ENCODE measurements around the gene ATP7A. TPM values are rescaled to one million over a fixed set of nuclear protein-coding genes. Genes with fewer than 3 reads are reported as not detected.
A peak's percentile ranks its signal among the peaks of the same experiment; 100 is the strongest.
"Not testable (repeated sequence)": the region's sequence is repeated elsewhere in the genome, so short reads cannot be mapped to it uniquely, and the experiment has no call there.

ATP7A gene
- polyA plus RNA-seq, 3 donors, result 15.6 to 17.3 (median 16.1) TPM

DNA sequence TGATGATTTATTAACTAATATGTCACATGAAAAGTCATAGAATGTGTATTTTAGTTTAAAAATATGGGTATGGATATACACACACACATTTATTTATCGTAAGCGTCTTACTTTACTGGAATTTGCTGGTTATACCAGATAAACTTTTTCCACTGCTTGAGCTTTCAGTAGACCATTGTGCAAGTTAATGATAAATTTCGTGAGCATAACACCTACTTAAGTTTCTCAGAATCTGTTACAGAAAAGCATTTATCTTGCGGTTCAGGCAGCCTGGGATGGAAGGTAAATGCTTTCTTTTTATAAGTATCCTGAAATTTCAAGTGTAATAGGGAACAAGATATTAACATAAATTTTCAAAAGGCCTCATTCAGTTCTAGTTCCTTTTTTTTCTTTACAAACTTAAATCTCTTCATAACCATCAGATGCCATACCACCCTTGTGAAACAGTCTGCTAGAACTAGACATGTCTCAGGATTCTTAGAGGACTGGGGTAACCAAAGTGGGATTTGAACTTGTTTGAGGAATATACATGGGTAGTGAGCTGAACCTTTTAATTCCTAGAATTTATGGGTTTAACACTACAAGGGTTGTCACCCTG, 27.7 kb downstream of the ATP7A start:
- no peak for DNase-seq (ENCODE audit: low read depth in 3 of 3, low spot score in 2 of 3)

DNA sequence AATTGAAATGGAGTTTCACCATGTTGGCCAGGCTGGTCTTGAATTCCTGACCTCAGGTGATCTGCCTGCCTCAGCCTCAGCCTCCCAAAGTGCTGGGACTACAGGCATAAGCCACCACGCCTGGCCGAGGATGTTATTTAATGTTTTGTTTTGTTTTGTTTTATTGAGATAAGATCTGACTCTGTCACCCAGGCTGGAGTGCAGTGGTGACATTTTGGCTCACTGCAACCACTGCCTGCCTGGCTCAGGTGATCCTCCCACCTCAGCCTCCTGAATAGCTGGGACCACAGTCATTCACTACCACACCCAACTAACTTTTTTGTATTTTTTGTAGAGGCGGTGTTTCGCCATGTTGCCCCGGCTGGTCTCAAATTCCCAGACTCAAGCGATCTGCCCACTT, 34.5 kb downstream of the ATP7A start:
- DNase-seq (ENCODE audit: low read depth in 3 of 3, low spot score in 2 of 3), result not testable (repeated sequence)

DNA sequence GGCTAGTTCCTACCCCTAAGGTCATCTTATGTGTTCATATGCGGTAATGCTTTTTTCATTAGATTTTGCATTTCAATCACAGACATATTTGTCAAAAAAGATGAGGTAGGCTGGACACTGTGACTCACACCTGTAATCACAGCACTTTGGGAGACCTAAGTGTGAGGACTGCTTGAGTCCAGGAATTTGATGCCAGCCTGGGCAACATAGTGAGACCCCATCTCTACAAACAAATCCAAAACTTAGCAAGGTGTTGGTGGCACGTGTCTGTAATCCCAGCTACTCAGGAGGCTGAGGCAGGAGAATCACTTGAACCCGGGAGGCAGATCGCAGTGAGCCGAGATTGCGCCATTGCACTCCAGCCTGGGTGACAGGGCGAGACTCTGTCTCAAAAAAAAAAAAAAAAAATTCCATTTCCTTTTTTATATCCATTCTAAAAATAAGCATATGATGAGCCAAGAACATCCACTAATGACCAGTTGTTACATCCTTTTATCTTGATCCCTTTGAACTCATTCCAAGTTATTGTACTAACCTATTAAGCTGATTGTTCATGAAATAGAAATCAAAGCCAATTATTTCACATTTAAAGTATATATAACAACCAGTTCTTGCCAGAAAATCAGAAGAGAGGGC, 35.5 kb downstream of the ATP7A start:
- no peak for DNase-seq (ENCODE audit: low read depth in 3 of 3, low spot score in 2 of 3)

DNA sequence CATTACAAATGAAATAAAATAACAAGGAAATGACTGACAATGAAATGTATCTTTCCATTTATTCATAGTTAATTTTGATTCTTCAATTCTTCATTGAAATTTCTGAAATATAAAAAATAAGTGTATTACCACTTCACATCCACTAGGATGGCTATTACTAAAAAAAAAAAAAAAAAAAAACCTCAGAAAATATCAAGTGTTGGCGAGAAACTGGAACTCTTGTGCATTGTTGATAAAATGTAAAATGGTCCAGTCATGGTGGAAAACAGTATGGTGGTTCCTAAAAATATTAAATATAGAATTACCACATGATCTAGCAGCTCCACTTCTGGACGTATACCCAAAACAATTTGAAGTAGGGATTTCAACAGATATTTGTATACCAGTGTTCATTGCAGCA, 36.1 kb downstream of the ATP7A start:
- no peak for DNase-seq (ENCODE audit: low read depth in 3 of 3, low spot score in 2 of 3)

DNA sequence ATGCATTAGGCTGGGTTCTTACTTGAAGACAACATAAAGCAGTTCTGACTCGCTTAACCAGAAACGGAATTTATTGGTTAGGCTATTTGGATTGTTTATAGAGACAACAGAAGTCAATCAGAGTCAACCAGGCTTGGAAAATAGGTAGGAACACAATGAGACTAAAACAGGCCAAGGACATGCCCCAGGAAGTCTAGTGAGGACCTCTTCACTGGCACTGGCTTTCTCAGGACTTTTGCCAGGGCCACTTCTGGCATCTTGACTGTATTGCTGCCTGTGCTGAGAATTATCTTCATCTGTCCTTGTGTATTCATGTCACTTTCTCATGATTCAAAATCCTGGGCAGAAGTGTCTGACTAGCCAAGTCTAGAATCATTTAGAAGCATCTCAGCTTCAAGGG, 39.3 kb downstream of the ATP7A start:
- DNase-seq (ENCODE audit: low read depth in 3 of 3, low spot score in 2 of 3), result no peak

DNA sequence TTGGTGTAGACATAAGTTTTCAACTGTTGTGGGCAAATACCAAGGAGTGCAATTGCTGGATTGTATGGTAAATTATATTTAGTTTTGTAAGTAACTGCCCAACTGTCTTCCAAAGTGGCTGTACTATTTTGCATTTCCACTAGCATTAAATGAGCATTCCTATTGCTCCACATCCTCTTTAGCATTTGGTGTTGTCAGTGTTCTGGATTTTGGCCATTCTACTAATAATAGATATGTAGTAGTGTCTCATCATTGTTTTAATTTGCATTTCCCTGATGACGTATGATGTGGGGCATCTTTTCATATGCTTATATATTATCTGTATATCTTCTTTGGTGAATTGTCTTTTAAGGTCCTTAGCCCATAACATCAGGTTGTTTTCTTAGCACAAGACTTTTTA, 41.7 kb downstream of the ATP7A start:
- DNase-seq (ENCODE audit: low read depth in 3 of 3, low spot score in 2 of 3), result no peak

DNA sequence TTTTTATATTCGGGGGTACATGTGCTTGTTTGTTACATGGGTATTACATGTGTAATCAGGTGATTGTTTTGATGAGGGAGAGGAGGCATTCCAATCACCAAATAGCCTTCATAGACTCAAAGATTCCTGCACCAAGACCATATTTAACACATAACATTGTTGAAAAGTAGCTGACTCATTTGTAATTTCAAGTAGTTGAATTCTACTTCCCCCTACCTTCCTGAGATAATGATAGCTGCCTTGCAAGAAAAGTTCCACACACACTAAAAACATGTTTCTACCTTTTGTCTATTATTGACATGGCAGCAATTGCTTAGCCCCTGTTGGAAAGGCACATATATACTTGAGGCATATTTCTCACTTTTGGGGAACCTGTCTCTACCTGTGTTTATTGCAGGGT, 42.8 kb downstream of the ATP7A start:
- no peak for DNase-seq (ENCODE audit: low read depth in 3 of 3, low spot score in 2 of 3)

DNA sequence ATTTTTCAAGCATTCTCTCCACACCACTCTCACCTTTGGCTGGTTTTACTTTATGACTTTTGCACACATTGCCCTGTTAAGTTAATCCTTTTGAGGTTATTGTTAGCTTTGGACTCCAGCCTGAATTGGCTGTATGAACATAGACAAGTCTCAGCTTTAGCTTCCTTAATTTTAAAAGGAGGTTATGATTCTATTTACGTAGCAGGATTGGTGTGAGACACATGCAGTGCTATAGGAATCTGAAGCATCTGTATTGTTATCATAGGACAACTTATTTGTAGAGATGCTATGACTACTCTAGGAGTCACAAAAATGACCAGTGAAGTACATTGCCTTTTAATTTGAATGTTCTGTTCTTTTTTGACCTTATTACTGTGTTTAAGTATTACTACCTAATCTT, 43.2 kb downstream of the ATP7A start:
- no peak for DNase-seq (ENCODE audit: low read depth in 3 of 3, low spot score in 2 of 3)

DNA sequence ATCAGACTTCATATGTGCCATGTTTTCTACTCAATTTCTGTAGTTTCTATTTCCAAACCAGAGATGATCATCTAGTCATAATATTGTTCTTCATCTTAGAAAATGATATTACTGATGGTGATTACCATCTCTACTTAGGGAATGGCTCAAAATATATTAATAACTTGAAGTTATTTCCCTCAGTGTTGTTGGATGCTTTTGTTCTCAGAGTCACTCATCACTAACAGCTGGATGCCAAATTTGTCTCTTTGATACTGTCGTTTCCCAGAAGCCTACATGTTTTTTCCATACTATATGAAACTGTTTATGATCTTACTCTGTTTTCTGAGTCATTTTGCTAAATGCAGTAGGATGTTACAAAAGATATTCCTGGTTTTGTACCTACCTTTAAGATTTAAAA, 50.1 kb downstream of the ATP7A start:
- DNase-seq (ENCODE audit: low read depth in 3 of 3, low spot score in 2 of 3), result no peak

DNA sequence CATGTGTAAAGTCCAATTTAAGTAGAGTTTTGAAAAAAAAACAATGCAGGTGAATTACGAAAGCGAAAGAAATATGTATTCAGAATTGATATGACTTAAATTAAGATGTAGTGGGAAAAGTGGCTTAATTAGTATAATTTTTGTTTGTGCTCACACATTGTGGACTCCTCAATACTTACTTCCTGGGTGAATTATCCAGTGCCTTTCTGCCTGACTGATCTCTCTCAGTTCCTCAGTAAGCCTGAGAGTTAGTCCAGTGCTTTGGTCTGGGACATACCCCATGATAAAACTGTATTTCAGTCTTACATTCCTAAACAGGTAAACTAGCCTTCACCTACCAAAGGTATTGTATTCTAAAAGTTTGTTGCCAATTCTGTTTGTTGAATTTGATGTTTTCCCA, 50.6 kb downstream of the ATP7A start:
- DNase-seq (ENCODE audit: low read depth in 3 of 3, low spot score in 2 of 3), result no peak

DNA sequence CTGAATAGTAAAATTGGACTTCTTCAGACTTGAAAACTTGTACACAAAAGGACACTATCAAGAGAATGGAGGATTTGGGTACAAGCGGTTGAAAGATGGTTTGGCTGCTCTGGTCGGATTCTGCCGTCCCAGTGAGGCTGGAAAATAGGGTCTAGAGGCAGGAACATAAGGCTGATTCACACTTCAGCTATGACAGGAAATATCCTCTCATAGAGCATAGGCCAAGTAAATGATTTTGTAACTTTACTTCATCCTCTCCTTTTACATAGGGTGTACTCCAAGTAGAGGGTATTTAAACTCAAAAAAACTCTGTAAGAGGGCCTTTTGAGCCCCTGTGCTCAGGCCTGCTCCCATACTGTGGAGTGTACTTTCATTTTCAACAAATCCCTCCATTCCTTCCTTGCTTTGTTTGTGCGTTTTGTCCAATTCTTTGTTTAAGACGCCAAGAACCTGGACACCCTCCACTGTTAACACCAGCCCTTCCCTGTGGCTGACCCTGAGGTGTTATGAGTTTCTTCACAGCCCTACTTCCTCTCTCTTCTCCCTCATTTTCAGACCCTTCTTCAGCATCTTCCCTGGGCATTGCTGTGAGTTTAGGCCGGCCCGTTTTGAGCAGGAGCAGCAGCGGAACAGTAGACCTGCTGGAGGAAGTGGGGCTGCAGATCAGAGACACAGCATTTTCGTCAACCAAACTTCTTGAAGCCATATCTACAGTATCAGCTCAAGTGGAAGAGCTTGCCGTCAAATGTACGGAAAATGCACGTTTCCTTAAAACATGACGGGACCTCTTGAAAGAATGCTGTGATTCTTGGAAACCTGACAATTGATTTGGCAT, 51.8 kb downstream of the ATP7A start:
- no peak for DNase-seq (ENCODE audit: low read depth in 3 of 3, low spot score in 2 of 3)

DNA sequence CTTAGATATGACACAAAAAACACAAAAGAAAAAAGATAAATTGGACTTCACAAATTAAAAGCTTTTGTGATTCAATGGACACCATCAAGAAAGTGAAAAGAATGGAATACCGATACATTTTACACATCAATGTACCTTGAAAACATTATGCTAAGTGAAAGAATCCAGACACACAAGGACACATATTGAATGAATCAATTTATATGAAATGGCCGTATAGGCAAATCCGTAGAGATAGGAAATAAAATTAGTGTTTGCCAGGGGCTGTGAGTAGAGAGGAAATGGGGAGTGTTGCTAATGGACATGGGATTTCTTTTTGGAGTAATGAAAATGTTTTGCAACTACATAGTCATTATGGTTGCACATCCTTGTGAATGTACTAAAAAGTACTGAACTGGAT, 55.9 kb downstream of the ATP7A start:
- no peak for DNase-seq (ENCODE audit: low read depth in 3 of 3, low spot score in 2 of 3)

DNA sequence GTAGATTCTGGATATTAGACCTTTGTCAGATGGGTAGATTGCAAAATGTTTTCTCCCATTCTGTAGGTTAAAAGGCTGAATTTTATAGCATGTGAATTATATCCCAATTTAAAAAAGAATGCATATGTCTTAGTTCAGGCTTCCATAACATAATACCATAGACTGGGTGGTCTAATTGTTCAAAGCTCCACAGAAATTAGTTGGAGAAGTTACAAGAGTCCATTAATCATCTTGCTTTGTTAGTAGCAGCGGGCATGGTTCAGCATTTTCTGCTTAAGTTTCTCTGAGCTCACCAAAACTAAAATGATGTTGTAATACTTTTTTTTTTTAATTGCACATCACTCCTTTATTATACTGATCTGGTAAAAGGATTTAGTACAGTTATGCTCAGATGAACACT, 57.1 kb downstream of the ATP7A start:
- peak in 2 of 3 donors; percentile 16 to 17 for DNase-seq (ENCODE audit: low read depth in 3 of 3, low spot score in 2 of 3)

DNA sequence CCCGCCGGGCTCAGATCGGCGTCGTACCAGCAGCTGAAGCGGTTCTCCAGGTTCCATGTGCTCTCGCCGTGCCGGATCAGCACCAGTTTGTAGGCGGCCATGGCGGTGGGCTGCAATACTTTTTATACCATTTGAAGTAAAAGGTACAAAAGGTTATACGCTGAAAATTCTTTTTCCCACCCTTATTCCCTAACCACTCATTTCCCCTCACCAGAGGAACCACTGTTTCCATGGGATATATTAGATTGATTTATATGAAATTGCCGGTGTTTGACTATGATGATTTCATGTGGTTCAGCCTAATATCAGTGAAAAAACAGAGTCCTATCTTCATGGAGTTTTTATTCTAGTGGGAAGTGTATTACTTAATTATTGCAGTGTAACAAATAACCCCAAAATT, 59.0 kb downstream of the ATP7A start, which contains the start of gene PGAM4:
PGAM4 (minus strand) TSS at position 101 of the 400 bp plus-strand sequence; CDS start at position 101, 0 bp downstream.
- no peak for DNase-seq (ENCODE audit: low read depth in 3 of 3, low spot score in 2 of 3)

DNA sequence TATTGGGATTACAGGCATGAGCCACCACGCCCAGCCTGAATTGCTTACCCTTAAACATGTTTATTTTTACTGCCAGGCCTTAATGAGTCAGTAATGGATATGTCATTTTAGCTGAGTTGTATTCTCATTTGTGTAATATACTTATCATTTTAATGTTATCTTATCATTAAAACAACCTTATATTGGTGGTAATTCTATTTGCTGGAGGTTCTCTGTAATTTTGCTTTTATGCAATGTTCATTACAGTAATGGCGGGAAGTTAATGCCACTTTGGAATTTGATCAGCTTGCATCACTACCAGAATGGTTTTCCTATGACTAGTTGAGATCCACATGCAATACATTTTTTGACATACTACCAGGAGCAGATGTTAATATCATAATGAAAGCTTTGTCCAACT, 65.3 kb downstream of the ATP7A start:
- DNase-seq (ENCODE audit: low read depth in 3 of 3, low spot score in 2 of 3), result no peak

DNA sequence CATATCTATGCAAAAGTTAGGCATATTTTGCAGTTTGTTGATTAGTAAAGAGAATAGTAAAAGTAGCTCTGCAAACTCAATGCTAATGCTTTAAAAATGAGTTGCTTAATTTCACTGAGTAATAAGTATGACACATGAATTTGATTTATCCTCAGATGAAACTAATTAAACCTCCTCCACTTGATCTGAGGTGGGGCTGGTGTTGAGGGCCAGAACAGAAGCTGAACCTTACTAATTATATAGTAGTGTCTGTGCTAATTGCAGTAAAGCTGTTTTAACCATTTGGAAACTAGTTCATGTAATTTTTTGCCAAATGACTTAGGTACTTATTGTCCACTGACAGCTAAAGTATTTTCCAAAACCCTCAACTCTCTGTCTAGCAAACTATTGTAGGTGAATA, 66.6 kb downstream of the ATP7A start:
- DNase-seq (ENCODE audit: low read depth in 3 of 3, low spot score in 2 of 3), result no peak

DNA sequence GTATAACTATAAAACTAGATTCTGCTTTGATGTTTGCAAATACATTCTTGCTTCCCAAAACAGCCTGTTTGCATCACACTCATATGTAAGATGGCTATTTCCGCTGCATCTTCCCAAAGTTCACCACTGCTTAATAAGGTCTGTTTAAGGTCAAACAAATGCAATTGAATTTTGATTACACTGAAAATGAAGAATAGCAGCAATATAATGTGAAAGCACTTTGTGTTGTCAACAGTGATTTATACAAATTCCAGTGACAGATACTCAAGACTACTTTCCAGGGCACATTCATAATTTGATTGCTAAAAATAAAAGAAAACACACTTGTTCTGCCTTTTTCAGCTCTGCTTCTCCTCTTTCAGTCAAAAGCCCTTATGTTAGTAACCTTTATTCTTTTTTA, 67.0 kb downstream of the ATP7A start:
- DNase-seq (ENCODE audit: low read depth in 3 of 3, low spot score in 2 of 3), result no peak

DNA sequence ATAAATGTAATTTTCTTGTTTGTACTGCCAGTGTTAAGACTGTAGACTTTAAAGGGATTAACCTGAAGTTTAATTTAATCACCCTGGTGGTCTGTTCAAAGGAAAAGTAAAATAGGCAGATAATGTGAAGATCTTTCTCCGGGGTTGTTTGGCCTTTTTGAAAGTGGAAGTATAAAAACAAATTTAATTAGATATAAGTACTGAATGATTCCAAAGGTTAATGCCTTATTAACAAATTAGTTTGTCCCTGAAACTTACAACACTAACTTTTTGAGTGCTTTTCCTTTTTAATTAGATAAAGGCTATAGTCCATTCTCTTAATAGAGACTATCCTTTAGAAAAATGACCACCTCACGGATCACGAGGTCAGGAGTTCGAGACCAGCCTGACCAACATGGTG, 69.4 kb downstream of the ATP7A start:
- DNase-seq (ENCODE audit: low read depth in 3 of 3, low spot score in 2 of 3), result no peak

DNA sequence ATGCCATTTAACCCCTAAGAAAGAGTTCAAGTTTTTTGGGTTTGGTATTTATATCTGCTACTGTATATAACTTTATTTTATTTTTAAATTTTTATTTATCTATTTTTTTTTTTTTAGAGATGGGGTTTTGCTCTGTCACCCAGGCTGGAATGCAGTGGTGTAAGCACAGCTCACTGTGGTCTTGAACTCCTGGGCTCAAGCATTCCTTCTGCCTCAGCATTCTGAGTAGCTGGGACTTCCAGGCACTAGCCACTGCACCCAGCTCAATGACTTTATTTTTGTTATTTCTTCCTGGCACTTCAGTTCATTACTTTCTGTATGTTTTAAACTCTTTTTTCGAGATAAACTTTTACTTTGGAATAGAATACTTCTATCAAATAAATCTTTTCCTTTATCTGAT, 101.4 kb downstream of the ATP7A start:
- DNase-seq (ENCODE audit: low read depth in 3 of 3, low spot score in 2 of 3), result no peak

DNA sequence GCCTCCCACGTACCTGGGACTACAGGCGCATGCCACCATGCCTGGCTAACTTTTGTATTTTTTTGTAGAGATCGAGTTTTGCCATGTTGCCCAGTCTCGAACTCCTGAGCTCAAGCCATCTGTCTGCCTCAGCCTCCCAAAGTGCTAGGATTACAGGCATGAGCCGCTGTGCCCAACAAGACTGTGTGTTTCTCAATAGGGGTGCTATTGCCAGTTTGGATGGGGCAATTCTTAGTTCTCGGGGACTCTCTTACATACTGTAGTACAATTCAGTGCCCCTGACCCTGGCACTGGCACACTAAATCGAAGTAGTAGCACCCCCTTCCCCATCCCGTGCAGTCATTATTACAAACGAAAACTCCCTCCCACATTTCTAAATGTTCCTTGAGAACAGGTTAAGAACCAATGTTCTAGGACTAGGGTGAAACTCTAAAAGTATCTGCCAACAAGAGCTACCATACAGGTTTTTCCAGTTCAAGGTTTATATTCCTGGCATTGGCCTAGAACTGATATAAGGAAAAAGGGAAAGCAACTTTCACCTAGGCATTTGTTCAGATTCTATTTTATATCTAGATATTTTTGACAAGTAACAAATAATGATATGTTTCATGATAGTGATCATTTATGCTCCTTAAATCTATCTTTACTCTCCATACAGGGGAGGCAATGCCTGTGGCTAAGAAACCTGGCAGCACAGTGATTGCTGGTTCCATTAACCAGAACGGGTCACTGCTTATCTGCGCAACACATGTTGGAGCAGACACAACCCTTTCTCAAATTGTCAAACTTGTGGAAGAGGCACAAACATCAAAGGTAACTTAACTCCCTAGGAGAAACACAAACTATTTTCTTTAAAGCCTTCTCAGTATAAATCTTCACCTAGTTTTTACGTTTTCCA, 109.3 kb downstream of the ATP7A start:
- no peak for DNase-seq (ENCODE audit: low read depth in 3 of 3, low spot score in 2 of 3)
